Mucosa of gallbladder (tissue), 1 donor: ENCODE data around the gene FBLN5. TPM values are rescaled to one million over a fixed set of nuclear protein-coding genes. Genes with fewer than 3 reads are reported as not detected.

ENCODE experiments used
- DNase-seq: peaks from one replicate; pipeline ENCODE4 v3.0.0-alpha.2; 2020; ENCODE audit warnings: low spot score
- total RNA-seq: library from RNA; stranded (reverse); gene quantifications from one replicate; pipeline ENCODE4 v1.2.1, GENCODE V29; 2021
- donor health status: DM: no; HTN: no; CAD: no.

The FBLN5 gene, protein sequence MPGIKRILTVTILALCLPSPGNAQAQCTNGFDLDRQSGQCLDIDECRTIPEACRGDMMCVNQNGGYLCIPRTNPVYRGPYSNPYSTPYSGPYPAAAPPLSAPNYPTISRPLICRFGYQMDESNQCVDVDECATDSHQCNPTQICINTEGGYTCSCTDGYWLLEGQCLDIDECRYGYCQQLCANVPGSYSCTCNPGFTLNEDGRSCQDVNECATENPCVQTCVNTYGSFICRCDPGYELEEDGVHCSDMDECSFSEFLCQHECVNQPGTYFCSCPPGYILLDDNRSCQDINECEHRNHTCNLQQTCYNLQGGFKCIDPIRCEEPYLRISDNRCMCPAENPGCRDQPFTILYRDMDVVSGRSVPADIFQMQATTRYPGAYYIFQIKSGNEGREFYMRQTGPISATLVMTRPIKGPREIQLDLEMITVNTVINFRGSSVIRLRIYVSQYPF
- total RNA-seq, result 241 TPM

DNA sequence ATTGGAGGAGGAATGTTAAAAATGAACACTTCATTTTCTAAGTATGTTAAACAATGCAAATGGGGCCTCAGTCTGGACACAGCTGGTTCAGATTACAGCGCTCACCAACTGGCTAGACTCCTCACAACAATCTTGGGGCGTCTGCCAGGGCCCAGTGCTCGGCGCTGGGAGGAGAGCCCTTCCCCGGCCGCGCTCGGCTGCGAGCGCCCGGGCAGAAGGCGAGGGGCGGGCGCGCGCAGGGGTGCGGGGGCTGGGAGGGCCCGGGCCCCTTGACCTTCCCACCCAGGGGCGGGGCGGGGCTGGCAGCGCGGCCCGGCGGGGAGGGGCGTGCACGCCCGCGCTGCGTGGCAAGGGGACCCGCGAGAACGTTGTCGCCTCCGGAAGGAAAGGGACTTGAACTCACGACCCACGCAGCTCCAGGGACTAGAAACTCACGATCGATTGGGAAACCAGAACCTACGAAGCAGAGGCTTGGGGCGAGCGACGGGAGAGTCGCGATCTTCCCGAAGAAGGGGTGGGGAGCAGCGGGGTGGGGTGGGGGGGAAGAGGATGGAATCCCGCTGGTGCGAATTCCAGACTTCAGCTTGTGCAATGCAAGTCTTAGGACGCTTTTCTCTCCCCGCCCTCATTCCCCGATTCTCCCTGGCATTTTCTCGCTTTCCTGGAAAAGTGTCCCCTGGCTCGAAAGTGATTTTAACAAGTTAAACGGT lies at the start of gene FBLN5:
TSS of gene FBLN5 (minus strand) at position 220 of the 710 bp plus-strand sequence. CDS start 465 bp downstream, outside the sequence.
- DNase-seq, result peak; percentile 62

DNA sequence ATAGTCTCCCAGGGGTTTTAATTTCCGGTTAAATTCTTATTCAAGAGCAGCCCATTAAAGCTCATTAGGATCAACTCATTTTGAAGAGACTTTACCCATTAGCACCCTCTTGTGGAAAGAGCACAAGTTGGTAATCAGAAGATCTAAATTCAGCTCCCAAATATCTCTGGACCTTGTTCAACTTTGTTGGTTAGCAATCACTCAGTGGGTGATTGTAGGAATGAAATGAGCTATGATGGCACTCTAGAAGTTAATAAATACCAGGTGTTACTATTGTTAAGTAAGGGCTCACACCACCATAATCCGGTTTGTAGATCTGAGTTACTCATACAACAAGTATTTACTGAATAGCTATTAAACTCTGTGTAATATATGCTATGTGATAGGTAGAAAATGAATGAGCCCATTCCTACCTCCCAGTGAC lies 49.5 kb upstream of the FBLN5 start:
- peak; percentile 20 for DNase-seq

DNA sequence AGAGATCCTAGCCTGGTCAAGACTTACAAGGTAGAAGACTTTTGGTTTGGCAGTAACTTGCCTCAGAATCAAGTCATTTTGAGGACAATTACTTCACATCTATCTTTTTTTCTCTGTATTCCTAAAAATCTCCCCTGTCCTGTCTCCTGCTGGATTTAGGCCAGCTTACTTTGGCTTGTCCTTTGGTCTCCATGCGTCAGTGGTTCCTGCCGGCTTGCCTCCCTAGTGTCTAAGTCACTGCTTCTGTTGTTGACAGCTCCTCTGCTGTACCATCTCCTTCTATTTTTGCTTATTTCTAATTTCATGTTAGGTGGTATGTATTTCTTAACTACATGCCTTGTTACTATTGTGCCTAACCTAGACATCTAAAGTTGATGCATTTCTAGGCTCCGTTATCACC lies 39.7 kb upstream of the FBLN5 start:
- DNase-seq, result no peak

DNA sequence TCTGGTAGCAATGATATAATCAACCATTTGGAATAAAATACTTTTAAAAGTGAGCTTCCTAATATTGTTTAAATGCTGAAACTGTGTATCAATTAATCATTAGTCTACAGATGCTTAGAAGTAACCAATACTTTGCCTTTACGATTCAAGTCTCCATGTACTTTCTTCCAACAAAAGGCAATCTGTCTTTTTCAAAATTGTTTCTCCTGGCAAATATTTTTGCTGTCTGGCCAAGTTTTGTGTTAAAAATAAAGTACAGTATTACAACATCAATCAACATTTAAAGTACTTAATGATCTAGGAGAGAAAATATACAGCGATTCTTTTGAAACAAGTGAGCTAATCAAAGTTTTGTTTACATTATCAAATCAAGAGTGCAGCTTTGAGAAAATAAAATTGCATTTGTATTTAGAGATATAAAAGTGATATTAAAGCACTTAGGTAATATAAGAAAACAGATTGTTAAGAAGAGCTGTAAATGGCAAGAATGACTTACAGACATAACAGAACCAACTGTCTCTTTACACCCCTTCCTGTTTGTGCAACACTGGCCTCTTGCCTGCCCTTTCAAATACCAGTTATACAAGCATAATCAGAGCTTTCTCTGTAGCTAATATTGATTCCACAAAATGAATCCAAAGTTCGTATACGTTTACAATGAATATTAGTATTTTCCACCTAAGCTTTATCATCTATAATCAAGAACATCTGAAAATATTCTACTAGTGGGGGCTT lies 38.2 kb upstream of the FBLN5 start:
- peak; percentile 35 for DNase-seq

DNA sequence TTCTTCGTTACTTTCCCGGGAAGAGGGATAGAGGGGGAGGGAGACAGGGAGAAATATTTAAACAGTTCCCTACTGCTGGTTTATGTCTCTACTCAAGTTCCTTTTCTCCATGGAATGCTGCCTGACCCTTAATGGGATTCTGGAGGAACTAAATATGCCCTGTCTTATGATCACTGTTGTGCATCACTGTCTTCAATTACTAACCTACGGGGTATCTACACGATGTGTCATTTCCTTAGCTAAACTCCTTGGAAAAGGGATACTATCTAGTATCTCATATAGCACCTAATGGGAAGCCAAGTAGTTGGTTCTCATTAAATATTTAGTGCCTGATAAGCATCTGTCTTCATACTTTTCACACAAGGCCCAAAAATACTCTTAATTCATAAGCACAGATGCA lies 37.5 kb upstream of the FBLN5 start:
- no peak for DNase-seq

DNA sequence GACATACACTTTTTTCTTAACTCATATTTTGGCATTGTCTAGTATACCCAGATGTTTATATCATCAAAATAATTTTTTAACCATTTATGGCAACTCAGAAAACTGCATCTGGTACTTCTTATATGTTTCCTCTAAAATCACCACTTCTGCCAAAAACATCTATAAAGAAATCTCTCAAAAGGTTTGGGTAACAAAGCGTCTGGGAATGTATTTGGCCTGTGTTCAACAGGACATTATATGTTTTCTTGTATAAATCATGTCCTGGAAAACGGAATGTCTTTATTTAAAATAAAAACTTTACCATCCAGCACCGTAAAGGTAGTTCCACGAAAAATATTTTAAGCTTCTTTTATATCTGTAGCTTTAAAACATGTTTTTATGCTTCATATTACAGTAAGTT lies 36.1 kb upstream of the FBLN5 start:
- no peak for DNase-seq

DNA sequence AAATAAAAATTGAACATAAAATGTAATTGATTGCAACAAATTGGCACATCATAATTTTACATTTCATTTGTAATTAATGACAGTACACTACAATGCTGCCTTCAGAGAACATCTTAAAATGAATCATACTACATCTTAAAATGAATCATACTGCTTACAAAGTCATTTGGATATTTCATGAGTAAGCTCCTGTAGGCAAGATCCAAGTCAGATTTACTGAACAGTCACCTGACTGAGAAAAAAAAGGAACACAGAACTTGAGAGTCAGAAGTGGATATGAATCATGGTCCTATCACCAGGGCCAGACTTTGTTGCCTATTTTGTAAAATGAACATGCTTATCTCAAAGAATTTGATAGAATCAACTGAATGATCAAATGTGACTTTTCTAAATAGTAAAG lies 32.7 kb upstream of the FBLN5 start:
- no peak for DNase-seq

DNA sequence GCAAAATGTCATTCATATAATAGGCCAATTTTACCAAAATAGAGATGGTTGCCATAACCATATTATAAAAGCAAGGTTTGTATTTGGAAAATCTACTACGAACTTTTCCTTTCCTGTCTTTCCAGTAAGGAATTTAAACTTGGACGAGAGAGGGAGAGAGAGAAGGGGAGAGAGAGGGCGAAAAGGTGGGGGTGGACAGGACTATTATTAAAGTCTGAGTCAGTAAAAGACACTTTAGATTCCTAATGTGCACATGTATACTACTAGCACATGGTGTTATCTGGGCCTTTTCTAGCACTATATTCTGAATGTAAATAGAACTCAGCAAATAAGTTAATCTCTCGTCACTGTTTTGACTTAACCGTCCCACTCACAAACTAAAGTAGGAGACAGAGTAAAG lies 30.4 kb upstream of the FBLN5 start:
- DNase-seq, result no peak

DNA sequence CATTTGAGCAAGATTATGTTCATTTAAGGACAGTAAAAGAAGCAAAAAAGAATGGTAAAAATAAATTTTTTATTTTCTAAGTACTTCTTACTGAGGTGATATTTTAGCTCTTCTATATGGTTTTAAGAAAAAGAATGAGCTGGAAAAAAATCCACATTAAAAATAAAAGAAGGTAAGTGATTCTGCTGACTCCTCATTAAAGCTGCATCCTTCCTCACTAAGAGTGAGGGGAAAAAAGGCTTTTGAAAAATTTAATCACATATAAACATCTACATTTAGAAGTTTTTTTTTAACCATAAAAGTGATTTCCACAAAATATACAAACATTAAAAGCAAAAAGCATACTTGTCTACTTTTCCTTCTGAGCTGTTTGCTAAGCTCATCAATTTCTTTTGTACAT lies 28.3 kb upstream of the FBLN5 start:
- DNase-seq, result no peak

DNA sequence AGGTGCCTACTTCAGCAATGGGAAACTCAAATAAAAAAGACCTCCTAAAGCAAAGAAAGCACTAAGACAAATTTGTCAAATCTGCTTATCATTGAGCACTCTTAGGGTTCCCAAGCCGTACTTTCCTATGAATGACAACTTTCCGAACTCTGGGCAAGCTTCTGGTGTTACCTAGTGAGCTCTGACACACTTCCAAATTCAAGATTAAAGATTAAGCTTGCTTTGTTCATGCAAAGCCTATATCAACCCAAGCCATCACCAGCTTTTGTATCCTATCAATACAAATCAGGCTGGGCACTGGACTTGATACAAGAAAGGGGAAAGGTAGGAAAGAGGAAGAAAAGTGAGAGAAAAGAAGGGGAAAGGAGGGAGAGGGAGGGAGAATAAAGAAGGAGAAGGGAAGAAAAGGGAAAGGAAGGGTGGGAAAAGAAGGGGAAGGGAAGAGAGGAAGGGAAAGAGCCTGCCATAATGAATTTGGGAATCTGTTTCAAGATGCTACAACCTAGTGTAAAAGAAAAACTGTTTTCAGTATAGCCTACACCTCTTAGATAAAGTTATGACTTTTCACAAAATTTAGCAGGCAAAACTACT lies 23.8 kb upstream of the FBLN5 start:
- no peak for DNase-seq

DNA sequence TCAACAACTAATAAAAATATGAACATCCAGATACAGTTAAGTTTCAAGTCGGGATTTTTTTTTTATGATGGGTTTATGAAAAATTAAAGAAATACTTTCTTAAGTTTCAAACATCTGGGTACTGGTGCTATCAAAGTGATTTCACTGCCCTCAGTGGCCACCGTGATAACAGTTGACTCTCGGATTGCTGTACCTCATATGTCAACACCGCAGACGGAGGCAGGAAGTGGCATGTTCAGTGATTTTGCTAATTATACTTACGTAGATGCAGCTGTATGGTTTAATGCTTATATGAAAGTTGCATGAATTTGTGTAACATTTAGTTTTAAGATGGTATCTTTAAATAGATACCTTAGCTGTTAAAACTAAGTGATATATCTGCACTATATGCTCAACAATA lies 20.8 kb upstream of the FBLN5 start:
- no peak for DNase-seq

DNA sequence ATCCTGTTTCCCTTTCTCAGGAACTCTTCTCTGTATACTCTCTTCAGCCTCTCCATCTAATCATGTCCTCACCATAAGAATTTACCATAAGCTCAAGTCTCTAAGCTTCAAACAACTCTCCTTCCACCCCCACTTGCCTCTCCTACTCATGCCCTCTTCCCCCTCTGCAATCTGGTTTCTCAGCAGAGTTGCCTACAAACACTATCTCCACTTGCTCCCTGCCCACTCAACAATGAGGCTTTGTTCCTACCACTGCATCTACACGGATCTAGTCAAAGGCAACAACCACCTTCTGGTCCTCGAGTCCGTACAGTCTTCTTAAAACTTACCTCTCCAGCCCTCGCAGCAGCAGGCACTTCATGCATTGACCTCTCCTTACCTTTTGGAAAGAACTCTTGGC lies 17.2 kb upstream of the FBLN5 start:
- DNase-seq, result no peak

DNA sequence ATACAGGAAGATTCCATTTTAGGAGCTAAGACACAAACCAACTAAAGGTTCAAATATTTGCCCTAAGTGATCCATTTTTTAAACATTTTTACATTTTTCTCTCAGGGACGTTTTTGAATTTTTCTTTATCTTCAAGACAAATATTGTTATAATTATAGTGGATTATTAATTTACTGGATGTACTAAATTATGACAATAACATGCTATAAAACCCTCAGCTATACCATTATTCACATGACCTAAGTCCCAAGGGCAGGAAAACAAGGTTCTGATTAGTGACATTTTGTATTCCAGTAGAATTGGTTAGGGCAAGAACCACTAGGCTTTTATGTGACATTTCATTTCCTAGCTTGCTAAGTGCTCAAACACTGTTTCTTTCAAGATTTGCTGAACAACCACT lies 16.5 kb upstream of the FBLN5 start:
- no peak for DNase-seq

DNA sequence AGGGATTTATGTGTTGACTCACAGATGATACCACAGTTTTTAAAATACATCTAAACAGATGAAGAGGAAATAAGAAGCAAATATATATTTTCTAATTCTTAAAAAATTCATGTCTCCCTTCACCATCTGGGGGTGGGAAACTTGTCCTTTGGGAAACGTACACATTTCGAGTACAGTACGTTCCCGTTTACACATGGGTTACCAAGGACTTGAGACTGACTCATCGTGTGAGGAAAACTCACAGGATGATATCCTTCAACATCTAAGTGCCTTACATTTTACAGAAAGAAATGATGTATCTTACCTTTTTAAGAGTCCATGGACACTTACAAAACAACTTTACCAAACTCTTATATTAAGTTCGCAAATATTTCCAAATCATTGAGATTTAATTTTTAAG lies 16.0 kb upstream of the FBLN5 start:
- no peak for DNase-seq

DNA sequence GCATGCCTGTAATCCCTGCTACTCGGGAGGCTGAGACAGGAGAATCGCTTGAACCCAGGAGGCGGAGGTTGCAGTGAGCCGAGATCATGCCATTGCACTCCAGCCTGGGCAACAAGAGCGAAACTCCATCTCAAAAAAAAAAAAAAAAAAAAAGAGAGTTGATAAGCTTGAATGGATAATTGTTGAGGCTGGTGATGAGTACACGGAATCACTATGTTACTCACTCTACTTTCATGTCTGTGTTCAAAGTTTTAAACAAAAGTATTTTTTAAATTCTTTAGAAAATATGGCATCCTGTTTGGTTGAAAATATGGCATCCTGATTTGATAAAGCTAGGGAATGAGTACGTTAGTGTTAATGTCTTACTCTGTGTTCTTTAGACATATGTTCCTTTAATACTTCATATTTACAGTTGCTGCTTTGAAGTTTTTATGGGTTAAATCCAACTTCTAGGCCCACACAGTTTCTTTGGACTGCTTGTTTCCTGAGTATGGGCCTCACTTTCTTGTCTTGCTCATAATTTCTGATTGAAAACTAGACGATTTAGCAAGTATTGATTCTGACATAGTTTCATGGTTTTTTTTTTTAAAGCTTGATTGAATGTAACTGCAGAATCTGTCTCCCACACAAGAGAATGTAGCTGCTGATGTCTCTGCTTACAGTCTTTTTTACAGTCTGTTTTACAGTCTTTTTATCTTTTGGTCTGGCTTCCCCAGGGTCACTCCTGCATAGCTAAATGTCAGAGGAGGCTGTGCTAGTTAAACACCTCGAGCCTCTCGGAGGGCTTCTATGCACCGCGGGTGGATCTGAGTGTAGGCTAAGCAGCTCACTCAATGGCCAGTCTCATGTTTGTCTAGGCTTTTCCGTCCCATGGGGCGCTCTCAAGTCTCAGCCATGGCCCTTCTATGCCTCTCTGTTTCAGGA lies 14.1 kb upstream of the FBLN5 start:
- DNase-seq, result no peak

DNA sequence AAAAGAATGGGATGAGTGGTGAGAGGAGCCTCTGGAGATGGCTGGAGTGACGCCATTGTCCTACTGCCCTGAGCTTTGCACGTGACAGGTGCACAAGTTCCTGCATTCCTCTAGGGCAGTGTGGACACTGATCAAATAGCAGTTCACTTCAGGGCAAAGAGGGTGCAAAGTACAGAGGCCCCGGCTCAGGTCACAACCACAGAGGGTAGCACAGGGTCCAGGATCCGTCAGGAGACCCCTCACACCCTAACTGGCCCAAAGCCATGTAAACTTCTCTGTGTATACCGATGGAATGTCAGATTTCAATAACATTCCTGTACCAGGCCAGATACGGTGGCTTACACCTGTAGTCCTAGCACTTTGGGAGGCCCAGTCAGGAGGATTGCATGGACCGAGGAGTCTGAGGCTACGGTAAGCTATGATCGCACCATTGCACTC lies 10.4 kb upstream of the FBLN5 start:
- DNase-seq, result peak; percentile 31

DNA sequence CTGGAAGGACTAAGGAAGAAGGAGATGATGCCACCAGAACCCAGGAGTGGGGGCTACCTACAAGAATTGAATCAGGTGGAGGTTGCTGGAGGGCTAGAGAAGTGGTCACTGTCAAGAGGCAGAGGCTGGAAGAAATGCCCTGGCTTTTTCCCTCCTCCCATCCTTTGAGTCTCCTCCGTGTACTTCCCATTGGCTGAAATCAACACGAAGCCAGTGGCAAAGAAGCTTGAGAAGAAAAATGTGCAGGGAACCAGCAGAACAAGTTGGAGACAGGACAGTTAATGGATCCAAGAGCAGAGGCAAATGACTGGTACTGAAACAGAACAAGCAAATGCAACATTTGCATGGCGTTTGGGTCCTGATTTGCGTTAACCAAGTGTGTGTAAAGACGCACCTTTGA lies 9.1 kb upstream of the FBLN5 start:
- no peak for DNase-seq

DNA sequence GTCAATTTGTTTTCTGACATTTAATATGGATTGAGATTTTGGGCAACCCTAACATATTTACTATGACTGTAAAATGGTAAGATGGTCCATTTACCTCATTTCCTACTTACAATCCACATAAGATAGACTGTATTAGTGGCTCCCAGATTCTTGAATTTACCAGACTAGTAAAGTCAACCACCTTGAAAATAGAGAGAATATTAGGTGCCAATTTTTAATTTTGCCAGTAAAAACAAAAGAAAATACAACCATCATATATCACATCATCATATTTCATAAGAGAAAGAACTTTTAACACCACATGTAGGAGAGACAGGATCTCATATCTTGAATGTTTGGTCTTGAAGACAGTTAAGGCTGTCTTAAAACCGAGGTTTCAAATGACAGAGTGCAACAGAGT lies 7.7 kb upstream of the FBLN5 start:
- DNase-seq, result no peak

DNA sequence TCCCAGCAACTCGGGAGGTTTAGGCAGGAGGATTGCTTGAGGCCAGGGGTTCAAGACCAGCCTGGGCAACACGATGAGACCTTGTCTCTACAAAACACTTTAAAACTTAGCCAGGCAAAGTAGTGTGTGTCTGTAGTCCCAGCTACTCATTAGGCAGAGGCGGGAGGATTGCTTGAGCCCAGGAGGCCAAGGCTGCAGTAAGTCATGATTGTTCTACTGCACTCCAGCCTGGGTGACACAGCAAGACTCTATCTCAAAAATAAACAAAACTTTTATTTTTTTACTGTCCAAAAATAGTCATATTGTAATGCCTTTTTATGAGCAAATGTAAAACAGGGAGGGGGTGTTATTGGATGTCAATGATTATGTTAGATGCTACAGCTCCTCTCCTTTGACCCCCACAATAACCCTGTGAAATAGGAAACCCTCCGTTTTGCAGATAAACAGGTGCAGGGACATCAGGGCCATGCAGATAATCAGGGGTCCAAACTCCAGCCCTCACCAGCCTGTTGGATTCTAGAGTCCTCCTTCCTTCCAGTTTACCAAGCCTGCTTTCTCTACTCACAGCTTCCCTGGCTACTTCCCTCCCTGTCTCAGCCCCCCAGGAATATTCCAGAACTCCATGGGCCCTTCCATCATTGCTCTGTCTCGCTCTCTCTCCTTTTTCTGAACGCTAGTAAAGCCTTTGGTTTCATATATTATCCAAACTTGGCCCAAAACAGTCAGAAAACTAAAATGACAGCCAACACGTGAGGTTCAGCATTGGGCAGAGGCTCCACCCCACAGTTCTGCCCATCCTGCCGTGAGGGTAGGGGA lies 5.9 kb upstream of the FBLN5 start:
- no peak for DNase-seq
